ENCODE data around the gene NHEJ1.

DNA sequence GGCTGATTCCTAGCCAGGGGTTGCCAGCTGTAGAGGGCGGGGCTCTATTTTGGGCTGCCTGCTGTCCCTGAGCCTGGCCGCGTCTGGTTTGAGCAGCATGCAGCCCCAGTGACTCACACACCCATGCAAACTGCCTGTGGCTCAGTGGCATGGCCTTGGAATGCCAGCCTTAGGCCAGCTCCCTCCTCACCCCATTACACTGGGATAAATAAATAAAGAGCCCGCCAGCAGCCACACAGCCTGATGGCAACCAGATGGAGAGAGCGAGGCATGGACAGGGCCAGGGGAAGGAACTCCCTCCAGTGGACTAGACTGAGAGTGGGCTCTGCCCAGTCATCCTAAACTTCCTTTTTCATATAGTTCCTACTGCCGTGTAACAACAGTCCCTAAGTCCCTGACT, 18.3 kb downstream of the NHEJ1 start:
- TF ChIP-seq, protein P1, sequence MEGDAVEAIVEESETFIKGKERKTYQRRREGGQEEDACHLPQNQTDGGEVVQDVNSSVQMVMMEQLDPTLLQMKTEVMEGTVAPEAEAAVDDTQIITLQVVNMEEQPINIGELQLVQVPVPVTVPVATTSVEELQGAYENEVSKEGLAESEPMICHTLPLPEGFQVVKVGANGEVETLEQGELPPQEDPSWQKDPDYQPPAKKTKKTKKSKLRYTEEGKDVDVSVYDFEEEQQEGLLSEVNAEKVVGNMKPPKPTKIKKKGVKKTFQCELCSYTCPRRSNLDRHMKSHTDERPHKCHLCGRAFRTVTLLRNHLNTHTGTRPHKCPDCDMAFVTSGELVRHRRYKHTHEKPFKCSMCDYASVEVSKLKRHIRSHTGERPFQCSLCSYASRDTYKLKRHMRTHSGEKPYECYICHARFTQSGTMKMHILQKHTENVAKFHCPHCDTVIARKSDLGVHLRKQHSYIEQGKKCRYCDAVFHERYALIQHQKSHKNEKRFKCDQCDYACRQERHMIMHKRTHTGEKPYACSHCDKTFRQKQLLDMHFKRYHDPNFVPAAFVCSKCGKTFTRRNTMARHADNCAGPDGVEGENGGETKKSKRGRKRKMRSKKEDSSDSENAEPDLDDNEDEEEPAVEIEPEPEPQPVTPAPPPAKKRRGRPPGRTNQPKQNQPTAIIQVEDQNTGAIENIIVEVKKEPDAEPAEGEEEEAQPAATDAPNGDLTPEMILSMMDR (IDR thresholded peaks at IDR 0.05), result peak; percentile 38; the same call in 1 of the 2 replicates
- TF ChIP-seq, protein P2, sequence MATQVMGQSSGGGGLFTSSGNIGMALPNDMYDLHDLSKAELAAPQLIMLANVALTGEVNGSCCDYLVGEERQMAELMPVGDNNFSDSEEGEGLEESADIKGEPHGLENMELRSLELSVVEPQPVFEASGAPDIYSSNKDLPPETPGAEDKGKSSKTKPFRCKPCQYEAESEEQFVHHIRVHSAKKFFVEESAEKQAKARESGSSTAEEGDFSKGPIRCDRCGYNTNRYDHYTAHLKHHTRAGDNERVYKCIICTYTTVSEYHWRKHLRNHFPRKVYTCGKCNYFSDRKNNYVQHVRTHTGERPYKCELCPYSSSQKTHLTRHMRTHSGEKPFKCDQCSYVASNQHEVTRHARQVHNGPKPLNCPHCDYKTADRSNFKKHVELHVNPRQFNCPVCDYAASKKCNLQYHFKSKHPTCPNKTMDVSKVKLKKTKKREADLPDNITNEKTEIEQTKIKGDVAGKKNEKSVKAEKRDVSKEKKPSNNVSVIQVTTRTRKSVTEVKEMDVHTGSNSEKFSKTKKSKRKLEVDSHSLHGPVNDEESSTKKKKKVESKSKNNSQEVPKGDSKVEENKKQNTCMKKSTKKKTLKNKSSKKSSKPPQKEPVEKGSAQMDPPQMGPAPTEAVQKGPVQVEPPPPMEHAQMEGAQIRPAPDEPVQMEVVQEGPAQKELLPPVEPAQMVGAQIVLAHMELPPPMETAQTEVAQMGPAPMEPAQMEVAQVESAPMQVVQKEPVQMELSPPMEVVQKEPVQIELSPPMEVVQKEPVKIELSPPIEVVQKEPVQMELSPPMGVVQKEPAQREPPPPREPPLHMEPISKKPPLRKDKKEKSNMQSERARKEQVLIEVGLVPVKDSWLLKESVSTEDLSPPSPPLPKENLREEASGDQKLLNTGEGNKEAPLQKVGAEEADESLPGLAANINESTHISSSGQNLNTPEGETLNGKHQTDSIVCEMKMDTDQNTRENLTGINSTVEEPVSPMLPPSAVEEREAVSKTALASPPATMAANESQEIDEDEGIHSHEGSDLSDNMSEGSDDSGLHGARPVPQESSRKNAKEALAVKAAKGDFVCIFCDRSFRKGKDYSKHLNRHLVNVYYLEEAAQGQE (IDR thresholded peaks at IDR 0.05; ENCODE audit: low read depth, low read length), result no peak
- TF ChIP-seq RAD21 (IDR thresholded peaks at IDR 0.05; ENCODE audit: low read length) (no peak), JUND (IDR thresholded peaks at IDR 0.05) (peak; percentile 30; the same call in 1 of the 2 replicates), EZH2phosphoT487 (IDR thresholded peaks at IDR 0.05; ENCODE audit: borderline replicate concordance, low read depth) (no peak), POLR2AphosphoS5 (IDR thresholded peaks at IDR 0.05; ENCODE audit: low read depth, low read length) (no peak), RFX5 (IDR thresholded peaks at IDR 0.05; ENCODE audit: low read length) (no peak), NFIC (IDR thresholded peaks at IDR 0.05; ENCODE audit: borderline replicate concordance) (no peak), TAF1 (IDR thresholded peaks at IDR 0.05; ENCODE audit: borderline replicate concordance, low read depth, low read length) (no peak), RXRA (IDR thresholded peaks at IDR 0.05; ENCODE audit: borderline replicate concordance, low read depth) (no peak; the same call in 1 of the 2 replicates)
- TF ChIP-seq, protein P3, sequence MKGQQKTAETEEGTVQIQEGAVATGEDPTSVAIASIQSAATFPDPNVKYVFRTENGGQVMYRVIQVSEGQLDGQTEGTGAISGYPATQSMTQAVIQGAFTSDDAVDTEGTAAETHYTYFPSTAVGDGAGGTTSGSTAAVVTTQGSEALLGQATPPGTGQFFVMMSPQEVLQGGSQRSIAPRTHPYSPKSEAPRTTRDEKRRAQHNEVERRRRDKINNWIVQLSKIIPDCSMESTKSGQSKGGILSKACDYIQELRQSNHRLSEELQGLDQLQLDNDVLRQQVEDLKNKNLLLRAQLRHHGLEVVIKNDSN (IDR thresholded peaks at IDR 0.05; ENCODE audit: borderline replicate concordance, low read depth), result no peak
- TF ChIP-seq, protein P4, sequence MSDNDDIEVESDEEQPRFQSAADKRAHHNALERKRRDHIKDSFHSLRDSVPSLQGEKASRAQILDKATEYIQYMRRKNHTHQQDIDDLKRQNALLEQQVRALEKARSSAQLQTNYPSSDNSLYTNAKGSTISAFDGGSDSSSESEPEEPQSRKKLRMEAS (IDR thresholded peaks at IDR 0.05; ENCODE audit: low read depth), result peak; percentile 60; the same call in 1 of the 2 replicates
- TF ChIP-seq, protein P5, sequence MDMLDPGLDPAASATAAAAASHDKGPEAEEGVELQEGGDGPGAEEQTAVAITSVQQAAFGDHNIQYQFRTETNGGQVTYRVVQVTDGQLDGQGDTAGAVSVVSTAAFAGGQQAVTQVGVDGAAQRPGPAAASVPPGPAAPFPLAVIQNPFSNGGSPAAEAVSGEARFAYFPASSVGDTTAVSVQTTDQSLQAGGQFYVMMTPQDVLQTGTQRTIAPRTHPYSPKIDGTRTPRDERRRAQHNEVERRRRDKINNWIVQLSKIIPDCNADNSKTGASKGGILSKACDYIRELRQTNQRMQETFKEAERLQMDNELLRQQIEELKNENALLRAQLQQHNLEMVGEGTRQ (IDR thresholded peaks at IDR 0.05; ENCODE audit: borderline replicate concordance, low read depth, low read length), result no peak
